Epithelial cell of proximal tubule (primary cell): ENCODE data around the gene LRP1. TPM values are rescaled to one million over a fixed set of nuclear protein-coding genes. Genes with fewer than 3 reads are reported as not detected.

ENCODE experiments used
- DNase-seq: peaks from one replicate; pipeline ENCODE4 v3.0.0-alpha.2; 2011; ENCODE audit warnings: low read depth
- H3K4me3 ChIP-seq: 2 replicates; pipeline ENCODE4 v1.5.1; 2011; ENCODE audit warnings: low read depth, mild to moderate bottlenecking, low read length
- total RNA-seq: library from RNA; depleted of rRNA; stranded (reverse); fragments of >200 nt; gene quantifications from 2 replicates; pipeline ENCODE4 v1.2.3, GENCODE V29; 2015
- TF ChIP-seq, protein P1 (sequence below): conservative IDR thresholded peaks from 2 replicates; pipeline ENCODE4 v1.5.1; 2012; ENCODE audit warnings: low read depth, mild to moderate bottlenecking, low read length

Gene LRP1
- total RNA-seq, 1 donor from 2014 or later = 8.9 TPM

DNA sequence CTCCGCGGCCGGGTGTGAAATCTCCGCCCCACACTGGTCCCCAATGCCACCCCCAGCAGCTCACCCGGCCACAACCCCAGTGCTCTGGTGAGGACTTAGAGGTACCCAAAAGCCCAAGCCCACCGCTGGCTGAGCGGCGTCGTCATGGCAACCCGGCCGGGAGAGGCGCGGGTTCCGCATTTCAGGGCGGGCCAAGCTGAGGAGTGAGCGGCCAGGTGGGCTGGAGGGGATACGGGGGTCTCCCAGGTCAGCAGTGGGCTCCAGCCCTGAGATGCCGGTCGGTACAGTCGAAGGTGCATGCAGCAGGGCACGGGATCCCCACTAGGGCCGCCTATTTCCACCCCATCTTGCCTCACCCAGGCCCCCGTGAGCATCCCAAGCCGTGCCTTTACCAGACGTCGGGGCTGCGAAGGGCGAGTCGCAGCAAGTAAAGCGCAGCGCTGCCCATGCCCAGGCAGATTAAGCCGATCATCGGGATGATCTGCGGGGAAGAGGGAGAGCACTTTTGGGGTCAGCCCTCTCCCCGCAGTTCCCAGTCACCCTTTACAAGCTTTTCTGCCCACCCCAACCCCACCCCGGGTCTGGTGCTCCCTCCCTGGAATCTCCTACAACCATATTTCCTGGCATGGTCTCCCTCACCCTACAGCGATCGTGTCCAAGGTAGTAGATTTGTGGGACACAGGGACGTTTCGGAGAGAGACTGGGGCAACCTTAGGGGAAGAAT is 108.1 kb downstream of the LRP1 start:
- no peak for DNase-seq
- no peak overlapping the region for H3K4me3 ChIP-seq
- TF ChIP-seq, protein P1, sequence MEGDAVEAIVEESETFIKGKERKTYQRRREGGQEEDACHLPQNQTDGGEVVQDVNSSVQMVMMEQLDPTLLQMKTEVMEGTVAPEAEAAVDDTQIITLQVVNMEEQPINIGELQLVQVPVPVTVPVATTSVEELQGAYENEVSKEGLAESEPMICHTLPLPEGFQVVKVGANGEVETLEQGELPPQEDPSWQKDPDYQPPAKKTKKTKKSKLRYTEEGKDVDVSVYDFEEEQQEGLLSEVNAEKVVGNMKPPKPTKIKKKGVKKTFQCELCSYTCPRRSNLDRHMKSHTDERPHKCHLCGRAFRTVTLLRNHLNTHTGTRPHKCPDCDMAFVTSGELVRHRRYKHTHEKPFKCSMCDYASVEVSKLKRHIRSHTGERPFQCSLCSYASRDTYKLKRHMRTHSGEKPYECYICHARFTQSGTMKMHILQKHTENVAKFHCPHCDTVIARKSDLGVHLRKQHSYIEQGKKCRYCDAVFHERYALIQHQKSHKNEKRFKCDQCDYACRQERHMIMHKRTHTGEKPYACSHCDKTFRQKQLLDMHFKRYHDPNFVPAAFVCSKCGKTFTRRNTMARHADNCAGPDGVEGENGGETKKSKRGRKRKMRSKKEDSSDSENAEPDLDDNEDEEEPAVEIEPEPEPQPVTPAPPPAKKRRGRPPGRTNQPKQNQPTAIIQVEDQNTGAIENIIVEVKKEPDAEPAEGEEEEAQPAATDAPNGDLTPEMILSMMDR = no peak

DNA sequence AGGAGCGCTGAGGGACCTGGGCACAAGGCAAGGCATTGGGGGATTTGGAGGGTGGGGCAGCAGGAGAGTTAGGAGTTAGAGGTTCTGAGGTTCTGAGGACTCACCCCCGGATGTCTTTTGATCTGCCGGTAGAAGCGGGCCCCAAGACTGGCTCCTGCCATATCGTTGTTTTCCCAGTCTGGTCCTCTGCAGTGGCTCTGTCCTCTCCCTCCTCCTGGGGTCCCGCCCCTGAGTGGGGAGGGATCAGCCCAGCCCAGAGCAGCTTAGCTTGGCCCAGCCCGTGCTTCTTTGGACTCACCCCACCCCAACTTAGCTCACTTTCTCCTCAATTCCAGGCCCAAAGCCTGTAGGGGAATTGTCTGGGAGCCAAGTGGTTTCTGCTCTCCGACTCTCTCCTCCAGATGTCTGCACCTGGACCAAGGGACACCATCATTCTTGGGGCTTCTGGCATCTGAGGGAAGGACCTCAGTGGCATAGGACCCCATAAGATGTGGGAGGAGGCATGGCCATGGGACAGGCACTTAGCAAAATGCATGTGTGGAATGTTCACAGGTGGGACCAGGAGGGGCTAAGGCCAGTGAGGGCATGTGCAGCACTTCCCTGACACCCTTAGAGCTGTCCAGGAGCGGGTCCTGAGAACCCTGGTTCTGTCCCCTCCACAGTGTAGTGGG is 108.8 kb downstream of the LRP1 start:
- H3K4me3 ChIP-seq = no peak overlapping the region
- TF ChIP-seq, protein P1 = no peak
- no peak for DNase-seq

- no peak for DNase-seq
- H3K4me3 ChIP-seq = no peak overlapping the region
- TF ChIP-seq, protein P1 = no peak
Observed at GRCh38 chr12:57237596-57237931, 109.3 kb downstream of the LRP1 start.

DNA sequence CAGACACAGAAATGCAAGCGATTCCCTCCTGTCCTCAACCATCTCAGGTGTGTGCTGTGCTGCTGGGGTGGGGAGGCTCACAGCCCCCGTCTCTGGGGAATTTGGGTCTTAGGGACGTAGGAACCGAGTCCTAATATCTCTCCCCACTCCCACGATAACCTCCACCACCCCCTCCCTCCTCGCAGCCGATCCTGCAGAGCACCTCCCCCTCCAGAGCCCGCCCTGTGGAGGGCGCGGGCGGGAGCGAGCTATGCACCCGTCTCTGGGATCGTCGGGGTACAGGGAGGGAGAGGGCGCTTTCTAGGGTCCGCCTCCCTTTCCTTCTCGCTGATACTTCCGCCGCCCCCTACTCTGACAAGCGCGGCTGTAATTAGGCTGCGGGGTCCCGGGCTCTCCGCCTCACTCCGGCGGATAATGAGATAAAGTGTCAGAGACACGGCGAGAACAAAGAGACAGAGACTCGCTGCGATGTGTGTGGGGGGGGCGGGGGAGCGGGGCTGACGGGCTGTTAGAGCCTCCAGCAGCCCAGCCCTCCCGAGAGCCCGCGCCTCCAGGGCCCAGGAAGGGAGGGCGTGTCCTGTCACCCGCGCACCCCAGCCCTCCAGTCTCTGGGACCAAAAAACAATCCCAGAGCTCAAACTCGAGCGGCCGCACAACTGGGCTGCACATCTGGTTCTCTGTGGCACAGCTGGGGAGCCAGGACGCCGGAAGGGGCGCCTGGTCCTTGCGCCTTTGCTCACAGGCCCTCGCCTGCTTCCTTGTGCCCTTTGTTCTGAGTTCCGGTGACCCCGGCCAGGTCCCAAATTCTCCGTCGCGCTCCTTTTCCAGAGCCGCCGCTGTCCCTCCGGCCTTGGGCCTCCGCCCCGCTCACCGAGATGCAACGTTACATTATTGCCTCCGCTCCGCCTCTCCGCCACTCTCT is 109.9 kb downstream of the LRP1 start:
- peak overlapping the region; percentile 46 for H3K4me3 ChIP-seq
- TF ChIP-seq, protein P1 = no peak
- no peak for DNase-seq

DNA sequence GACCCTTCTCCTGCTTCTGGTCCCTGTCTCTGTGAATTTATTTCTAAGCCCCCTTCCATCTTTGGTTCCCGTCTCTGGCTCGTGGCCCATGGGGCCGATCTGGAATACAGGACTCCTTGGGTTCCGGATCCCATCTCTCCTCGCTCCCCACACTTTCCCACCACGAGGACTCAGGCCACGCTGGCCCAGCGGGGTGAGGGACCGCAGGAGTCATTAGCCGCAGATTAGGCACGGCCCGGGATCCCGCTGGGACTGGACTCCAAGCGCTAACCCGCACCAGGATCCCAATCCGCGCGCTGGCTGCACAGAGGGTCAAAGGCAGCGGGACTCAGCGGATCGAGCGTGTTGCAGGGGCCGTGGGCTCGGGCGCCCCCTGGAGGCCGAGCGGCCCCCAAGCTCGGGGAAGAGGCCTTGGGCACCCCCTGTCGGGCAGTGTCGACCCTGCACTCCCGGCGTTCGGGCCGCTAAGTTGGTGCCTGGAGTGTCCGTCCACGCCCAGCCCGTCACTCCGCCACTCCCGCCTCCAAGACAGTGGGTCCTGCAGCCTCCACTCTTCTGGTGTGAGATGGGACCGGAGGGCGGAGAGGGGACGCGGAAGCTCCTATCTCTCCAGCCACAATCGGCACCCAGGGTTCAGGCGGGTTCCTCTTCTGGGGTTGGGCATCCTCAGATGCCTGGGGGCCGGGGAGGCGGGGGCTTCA is 110.7 kb downstream of the LRP1 start:
- TF ChIP-seq, protein P1 = peak; percentile 100
- DNase-seq = no peak

DNA sequence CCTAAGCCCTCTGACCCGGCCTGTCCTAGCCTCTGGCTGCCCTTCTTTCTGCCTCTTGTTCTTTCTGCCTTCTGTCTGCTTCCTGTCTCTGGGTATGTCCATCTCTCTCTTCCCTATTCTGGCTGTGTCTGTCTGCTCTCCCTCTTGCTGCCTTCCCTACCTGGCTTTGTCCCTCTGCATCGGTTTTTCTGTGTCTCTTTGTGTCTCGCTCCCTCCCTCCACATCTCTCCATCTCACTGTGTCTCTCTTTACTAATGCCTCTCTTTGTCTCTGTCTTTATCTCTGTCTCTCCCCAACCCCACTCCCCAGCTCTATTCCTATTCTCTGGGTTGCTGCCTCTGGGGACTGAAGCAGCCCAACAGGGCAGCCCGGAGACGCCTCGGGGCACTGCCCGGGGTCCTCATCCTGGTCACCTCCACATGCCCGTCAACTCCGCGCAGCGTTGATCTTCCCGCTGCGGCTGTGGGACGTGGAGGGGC is 111.3 kb downstream of the LRP1 start:
- TF ChIP-seq, protein P1 = no peak
- H3K4me3 ChIP-seq = peak overlapping the region; percentile 50
- DNase-seq = no peak

More for the DNA sequence above, 110.7 kb downstream of the LRP1 start:
- H3K4me3 ChIP-seq = peak overlapping the region; percentile 46
